NK-92 (cell line): ENCODE measurements around the gene GATD1.

Experiments used
- DNase-seq: peaks from one replicate; lab custom pipeline; 2025; ENCODE audit not compliant: unreplicated experiment; lab: John Stamatoyannopoulos, UW

Gene GATD1

GRCh38 chr11:782264-783174, 5.2 kb upstream of the GATD1 start:
- no peak for DNase-seq

DNA sequence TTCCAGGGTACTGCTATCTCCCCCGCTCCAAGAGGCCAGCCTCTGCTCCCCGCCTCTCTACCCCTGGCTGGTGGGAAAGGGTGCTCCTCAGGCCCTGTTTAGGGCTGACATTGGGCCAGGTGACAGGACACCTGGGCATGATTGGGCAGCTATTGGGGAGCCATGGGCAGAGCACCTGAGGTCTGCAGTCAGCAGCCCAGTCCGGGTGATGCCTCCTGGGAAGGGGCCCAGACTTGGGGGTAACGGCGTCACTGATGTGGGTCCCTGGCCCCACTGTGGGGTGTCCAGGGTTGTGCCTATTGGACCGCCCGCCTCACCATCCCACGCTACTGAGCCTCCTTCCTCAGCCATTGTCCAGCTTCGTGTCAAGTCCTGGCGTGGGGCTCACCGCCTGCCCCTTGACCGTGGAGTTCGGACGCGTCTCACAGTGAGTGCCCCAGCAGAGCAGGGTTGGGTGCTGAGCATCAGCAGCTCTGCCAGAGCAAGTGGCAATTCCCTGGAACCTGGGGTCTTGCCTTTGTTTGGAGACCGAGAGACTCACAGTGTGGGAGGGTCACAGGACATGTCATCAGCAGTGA, 2.8 kb upstream of the GATD1 start:
- DNase-seq, result no peak

- DNase-seq, result no peak
Observed at GRCh38 chr11:778976-779954, 2.0 kb upstream of the GATD1 start.

DNA sequence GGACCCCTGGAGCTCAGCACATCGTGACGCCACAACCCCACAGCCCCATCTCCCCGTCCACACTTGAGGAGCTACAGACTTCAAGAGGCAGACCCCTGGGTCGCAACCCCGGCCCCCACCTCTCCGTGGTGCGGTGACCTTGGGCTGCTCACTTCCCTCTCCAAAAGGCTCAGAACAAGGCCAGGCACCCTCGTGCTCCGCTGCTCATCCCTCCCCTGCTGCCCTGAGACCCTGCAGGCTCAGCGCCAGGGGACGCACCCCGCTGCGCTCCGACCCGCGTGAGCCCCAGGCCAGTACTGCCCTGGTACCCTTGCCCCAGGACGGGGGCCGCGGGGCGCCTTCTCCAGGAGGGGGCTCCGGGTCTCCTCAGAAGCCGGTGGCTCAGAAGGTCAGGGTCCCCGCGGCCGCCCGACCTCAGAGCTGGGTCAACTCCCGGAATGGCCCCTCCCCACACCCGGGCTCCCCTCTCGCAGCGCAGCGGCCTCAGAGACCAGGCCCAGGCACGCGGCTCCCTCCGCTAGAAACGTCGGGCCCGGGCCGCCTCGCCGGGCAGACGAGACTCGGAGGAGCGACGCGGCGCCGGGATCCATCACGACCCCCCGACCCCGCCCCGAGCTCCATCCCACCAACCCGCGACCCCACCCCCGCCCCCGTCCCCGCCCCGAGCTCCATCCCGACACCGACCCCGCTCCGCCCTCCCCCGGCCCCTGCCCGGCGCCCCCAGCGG, 563 bp downstream of the GATD1 start:
- DNase-seq, result no peak

- no peak for DNase-seq
Observed at GRCh38 chr11:776263-776560, 1.1 kb downstream of the GATD1 start.

- DNase-seq, result no peak
Observed at GRCh38 chr11:774873-775592, 2.3 kb downstream of the GATD1 start.

DNA sequence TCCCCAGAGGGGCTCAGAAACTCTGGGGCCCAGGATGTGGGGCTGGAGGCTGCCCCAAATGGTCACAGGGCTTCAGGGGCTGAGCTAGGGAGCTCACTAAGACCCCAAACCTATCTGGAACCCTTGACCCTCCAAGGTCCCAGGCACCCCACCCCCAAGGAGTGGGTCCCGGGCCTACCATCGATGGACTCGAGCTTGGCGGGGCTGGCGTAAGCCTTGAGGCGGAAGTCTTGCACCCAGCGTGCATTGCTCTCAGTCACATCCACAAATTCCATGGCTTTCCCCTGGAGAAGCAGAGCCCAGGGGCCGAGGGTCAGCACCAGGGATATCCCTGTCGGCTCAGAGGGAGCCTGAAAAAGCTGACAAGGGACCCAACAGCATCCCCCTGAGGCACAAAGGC, 3.5 kb downstream of the GATD1 start:
- no peak for DNase-seq

- DNase-seq, result no peak
Observed at GRCh38 chr11:773425-773824, 3.9 kb downstream of the GATD1 start.

GRCh38 chr11:772429-773390, 4.6 kb downstream of the GATD1 start:
- DNase-seq, result no peak

- no peak for DNase-seq
Observed at GRCh38 chr11:771617-772204, 5.6 kb downstream of the GATD1 start.

- no peak for DNase-seq
Observed at GRCh38 chr11:770642-771616, 6.4 kb downstream of the GATD1 start.

DNA sequence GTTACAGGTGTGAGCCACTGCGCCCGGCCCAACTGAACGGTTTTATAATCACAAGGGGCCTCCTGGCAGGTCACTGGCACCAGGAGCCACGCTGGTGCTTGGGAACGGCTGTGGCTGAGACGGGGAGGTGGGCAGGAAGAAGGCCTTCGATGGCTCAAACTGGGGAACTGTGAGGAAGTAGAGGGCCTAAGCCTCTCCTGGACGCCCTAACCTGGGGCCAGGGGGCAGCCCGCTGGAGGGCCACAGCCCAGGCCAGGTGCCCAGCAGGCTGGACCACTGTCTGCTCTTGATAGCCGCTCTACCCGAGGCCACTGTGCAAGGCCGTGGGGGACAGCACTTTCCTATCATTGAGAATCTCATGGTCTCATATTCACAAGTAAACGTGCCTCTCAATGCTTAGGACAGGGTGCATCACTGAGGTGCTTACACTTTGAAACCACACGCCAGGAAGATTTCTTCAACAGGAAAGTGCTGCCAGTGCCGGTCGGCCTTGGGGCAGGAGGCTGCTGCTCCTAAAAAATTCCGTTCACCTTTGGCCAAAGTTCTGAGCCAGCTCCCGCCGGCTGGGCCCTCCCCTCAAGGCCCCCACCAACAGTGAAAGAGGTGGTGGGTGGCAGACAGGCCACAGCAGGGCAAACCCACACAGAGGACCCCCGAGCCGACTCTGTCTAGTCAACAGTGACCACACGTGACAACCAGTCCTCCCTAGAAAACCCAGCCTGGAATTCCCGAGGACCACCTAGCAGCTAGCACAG, 7.2 kb downstream of the GATD1 start:
- DNase-seq, result no peak

GRCh38 chr11:767238-767637, 10.0 kb downstream of the GATD1 start:
- DNase-seq, result no peak

DNA sequence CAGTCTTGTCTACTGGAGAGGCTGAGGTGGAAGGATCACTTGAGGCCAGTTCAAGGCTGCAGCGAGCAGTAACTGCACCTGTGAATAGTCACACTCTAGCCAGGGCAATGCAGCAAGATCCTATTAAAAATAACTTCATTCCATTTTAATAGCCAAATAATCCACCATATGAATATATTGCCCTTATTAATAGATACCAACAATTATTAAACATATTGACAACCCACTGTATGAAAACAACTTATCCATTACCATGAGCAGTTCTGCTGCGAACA, 10.4 kb downstream of the GATD1 start:
- DNase-seq, result no peak

GRCh38 chr11:766106-766935, 11.0 kb downstream of the GATD1 start:
- no peak for DNase-seq

DNA sequence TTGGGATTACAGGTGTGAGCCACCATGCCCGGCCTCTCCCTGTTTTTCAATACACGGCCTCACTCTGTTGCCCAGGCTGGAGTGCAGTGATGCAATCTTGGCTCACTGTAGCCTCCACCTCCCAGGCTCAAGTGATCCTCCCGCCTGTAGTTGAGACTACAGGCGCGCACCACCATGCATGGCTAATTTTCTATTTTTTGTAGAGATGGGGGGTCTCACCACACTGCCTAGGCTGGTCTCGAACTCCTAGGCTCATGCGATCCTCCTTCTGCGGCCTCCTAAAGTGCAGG, 11.5 kb downstream of the GATD1 start:
- no peak for DNase-seq
